ENCODE measurements around the gene WDR27. TPM values are rescaled to one million over a fixed set of nuclear protein-coding genes. Genes with fewer than 3 reads are reported as not detected.

Gene WDR27
- total RNA-seq (ENCODE audit: low replicate concordance) = 11.6 and 17.2 TPM in 2 replicates

DNA sequence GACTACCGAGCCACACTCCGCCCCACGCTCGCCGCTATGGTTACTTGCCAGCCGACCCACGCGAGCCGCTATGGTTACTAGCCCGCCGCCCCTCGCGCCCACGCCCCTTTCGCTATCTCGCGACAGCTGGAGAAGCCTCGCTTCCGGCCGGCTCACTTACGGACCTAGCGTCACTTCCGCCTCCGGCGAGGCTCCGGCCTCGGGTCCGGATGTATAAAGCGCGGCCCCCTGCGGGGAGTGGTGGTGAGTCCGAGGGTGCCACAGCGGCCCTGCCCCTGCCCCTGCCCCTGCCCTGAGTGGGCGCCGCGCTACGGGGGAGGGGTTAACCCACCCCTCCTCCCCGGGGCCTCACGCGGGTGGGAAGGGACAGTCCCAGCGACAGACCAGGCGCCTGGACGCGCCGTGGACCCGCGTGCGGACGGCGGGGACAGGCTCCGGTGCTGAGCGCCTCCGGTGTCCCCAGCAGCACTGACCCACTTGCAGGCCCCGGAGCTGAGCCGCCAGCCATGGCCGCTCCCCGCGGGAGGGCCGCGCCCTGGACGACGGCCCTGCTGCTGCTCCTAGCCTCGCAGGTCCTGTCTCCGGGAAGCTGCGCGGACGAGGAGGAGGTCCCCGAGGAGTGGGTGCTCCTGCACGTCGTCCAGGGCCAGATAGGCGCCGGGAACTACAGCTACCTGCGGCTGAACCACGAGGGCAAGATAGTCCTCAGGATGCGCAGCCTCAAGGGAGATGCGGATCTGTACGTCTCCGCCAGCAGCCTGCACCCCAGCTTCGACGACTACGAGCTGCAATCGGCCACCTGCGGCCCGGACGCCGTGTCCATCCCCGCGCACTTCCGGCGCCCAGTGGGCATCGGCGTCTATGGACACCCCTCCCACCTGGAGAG is at the start of gene WDR27, which contains the start of gene C6orf120:
WDR27 (minus strand) TSS at position 76 of the 886 bp plus-strand sequence. CDS start 13,024 bp downstream, outside the sequence.
C6orf120 (plus strand) TSS at position 173 of the 886 bp plus-strand sequence; CDS start at position 507, 334 bp downstream.

GRCh38 chr6:169724494-169725124 is 22.8 kb upstream of the WDR27 start, which contains the start of gene PHF10:
Gene PHF10, minus strand, starts transcription at chr6:169724500. Its CDS starts 569 bp downstream, at chr6:169723931.

Other genes with a start within 250 kb of the WDR27 start
- gene C6orf120, start 97 bp upstream of the WDR27 start, total RNA-seq (ENCODE audit: low replicate concordance) = 29.4 and 30.8 TPM in 2 replicates
- gene PHF10, start 22.5 kb upstream of the WDR27 start, total RNA-seq (ENCODE audit: low replicate concordance) = 9.2 and 12.9 TPM in 2 replicates
- gene DYNLT2, start 49.5 kb upstream of the WDR27 start, total RNA-seq (ENCODE audit: low replicate concordance) = 0.45 and 0.47 TPM in 2 replicates
- 17.7 and 38.6 TPM in 2 replicates for gene ERMARD, start 49.6 kb upstream of the WDR27 start, total RNA-seq (ENCODE audit: low replicate concordance)